HCT116 (cell line): Measurements from ENCODE around the gene PIGQ.

Source experiments
- CTCF ChIP-seq, 3 experiments: fragments of 200-600 bp in 1 of 3; sonication (generic) in 1 of 3; IDR thresholded peaks in 2 of 3; conservative IDR thresholded peaks in 1 of 3; 2 replicates each; pipeline ENCODE4 v1.5.1; 2012 to 2017; ENCODE audit warnings: low read depth in 2 of 3, low read length in 2 of 3, antibody characterized with exemption in 1 of 3, borderline replicate concordance in 1 of 3, control low read depth in 1 of 3, mild to moderate bottlenecking in 1 of 3, mixed read lengths in 1 of 3, mixed run types in 1 of 3, moderate library complexity in 1 of 3; ENCODE audit not compliant: insufficient read depth in 1 of 3
- FOSL1 ChIP-seq: IDR thresholded peaks from 2 replicates; pipeline ENCODE4 v1.6.1; 2012; ENCODE audit warnings: low read depth
- POLR2A ChIP-seq: IDR thresholded peaks from 2 replicates; pipeline ENCODE4 v1.7.0; 2011; ENCODE audit warnings: borderline replicate concordance; ENCODE audit not compliant: insufficient read depth, insufficient read length; ENCODE audit errors: extremely low read depth
- REST ChIP-seq: IDR thresholded peaks from 2 replicates; pipeline ENCODE4 v1.6.1; 2012; ENCODE audit warnings: low read depth
- ZBTB33 ChIP-seq: IDR thresholded peaks from 2 replicates; pipeline ENCODE4 v1.6.1; 2011; ENCODE audit warnings: mild to moderate bottlenecking, low read length, moderate library complexity; ENCODE audit not compliant: insufficient replicate concordance; ENCODE audit errors: extremely low read depth

GRCh38 chr16:546909-547770, 22.6 kb upstream of the PIGQ start:
- no peak for TF ChIP-seq REST
- TF ChIP-seq ZBTB33: no peak
- no peak for TF ChIP-seq CTCF (IDR thresholded peaks at IDR 0.05 in 2 of 3, conservative IDR thresholded peaks at IDR 0.05 in 1 of 3; ENCODE audit: borderline replicate concordance in 1 of 3, insufficient read depth in 1 of 3, low read depth in 2 of 3, low read length in 2 of 3)
- no peak for TF ChIP-seq POLR2A
- TF ChIP-seq FOSL1: no peak
